Activated T-cell treated with anti-CD3 and anti-CD28 coated beads, Interleukin-2, amount 50 U/mL, for 72 hours (primary cell): ENCODE results near the gene DPH1. TPM values are rescaled to one million over a fixed set of nuclear protein-coding genes. Genes with fewer than 3 reads are reported as not detected.

Source experiments
- total RNA-seq, 2 donors: library from RNA; stranded (reverse); gene quantifications; one replicate each; pipeline ENCODE4 v1.2.3, GENCODE V29; 2022

DPH1 gene
- total RNA-seq, 2 donors from 2014 or later = 36.8 to 40.8 TPM

Other genes with a start within 250 kb of the DPH1 start
- 10 to 100 TPM; 23.0 to 30.6 TPM for gene SMYD4, start 200.3 kb upstream of the DPH1 start, total RNA-seq
- 100 to 1,000 TPM; 178 to 211 TPM for gene RPA1, start 200.1 kb upstream of the DPH1 start, total RNA-seq
- under 1 TPM; 0.14 to 0.21 TPM for gene RTN4RL1, start 4.8 kb upstream of the DPH1 start, total RNA-seq
- 10 to 100 TPM; 29.0 to 33.3 TPM for gene OVCA2, start 11.9 kb downstream of the DPH1 start, total RNA-seq
- 10 to 100 TPM; 11.7 to 21.4 TPM for gene HIC1, start 24.9 kb downstream of the DPH1 start, total RNA-seq